Naive thymus-derived CD4-positive, alpha-beta T cell (primary cell): ENCODE data around the gene SAE1. TPM values are rescaled to one million over a fixed set of nuclear protein-coding genes. Genes with fewer than 3 reads are reported as not detected.
A peak's percentile ranks its signal among the peaks of the same experiment; 100 is the strongest.

Source experiments
- ATAC-seq: fragments of 150-1000 bp; cut with Tn5 transposase; 2 replicates; pipeline ENCODE4 v1.10.0; 2021; ENCODE audit warnings: mild to moderate bottlenecking, moderate library complexity
- CTCF ChIA-PET: fragments of 350-600 bp; sonication (Branson Sonifier 250); formaldehyde crosslinking; loops from one replicate; lab custom pipeline; 2021; ENCODE audit warnings: antibody characterized with exemption; lab: Charles Lee
- POLR2A ChIA-PET: fragments of 350-600 bp; sonication (Branson Sonifier 250); formaldehyde crosslinking; loops from one replicate; lab custom pipeline; 2021; ENCODE audit warnings: antibody characterized with exemption, inconsistent platforms; lab: Charles Lee
- DNase-seq, 9 donors: peaks; one replicate each; pipeline versions ENCODE4 v3.0.0 to v3.0.0-alpha.2; 2020 to 2022; ENCODE audit warnings: mixed read lengths in 1 of 9
- H3K27ac ChIP-seq: one replicate; pipeline ENCODE4 v1.7.0; 2013; ENCODE audit warnings: mild to moderate bottlenecking, low read depth, low read length, moderate library complexity
- H3K27me3 ChIP-seq, 2 donors: one replicate each; pipeline ENCODE4 v1.7.0; 2013; ENCODE audit warnings: low read length in 2 of 2, mild to moderate bottlenecking in 2 of 2, moderate library complexity in 2 of 2; ENCODE audit not compliant: control insufficient read depth in 2 of 2, insufficient read depth in 2 of 2
- H3K36me3 ChIP-seq, 3 experiments: 1 replicate in 2 of 3; 2 replicates in 1 of 3; pipeline ENCODE4 v1.7.0; 2013; ENCODE audit warnings: low read length in 3 of 3, mild to moderate bottlenecking in 3 of 3, moderate library complexity in 1 of 3; ENCODE audit not compliant: insufficient read depth in 3 of 3, control insufficient read depth in 2 of 3
- H3K4me1 ChIP-seq, 2 donors: one replicate each; pipeline ENCODE4 v1.7.0; 2013; ENCODE audit warnings: low read length in 2 of 2, mild to moderate bottlenecking in 2 of 2, moderate library complexity in 1 of 2; ENCODE audit not compliant: control insufficient read depth in 2 of 2, insufficient read depth in 2 of 2
- H3K4me3 ChIP-seq: 2 replicates; pipeline ENCODE4 v1.7.0; 2013; ENCODE audit warnings: mild to moderate bottlenecking, low read length
- H3K9me3 ChIP-seq, 3 experiments: 1 replicate in 2 of 3; 2 replicates in 1 of 3; pipeline ENCODE4 v1.7.0; 2013; ENCODE audit warnings: low read length in 3 of 3; ENCODE audit not compliant: control insufficient read depth in 2 of 3
- H3K27ac Mint-ChIP-seq, 9 donors: one replicate each; pipeline ENCODE4 v1.8.0; 2020 to 2022; ENCODE audit warnings: mixed read lengths in 9 of 9, mild to moderate bottlenecking in 8 of 9, moderate library complexity in 5 of 9, inconsistent platforms in 2 of 9
- H3K27me3 Mint-ChIP-seq, 5 donors: one replicate each; pipeline ENCODE4 v1.8.0; 2021 to 2022; ENCODE audit warnings: mixed read lengths in 5 of 5, mild to moderate bottlenecking in 1 of 5
- H3K36me3 Mint-ChIP-seq, 5 donors: one replicate each; pipeline ENCODE4 v1.8.0; 2020 to 2022; ENCODE audit warnings: mixed read lengths in 5 of 5, mild to moderate bottlenecking in 3 of 5, inconsistent platforms in 1 of 5
- H3K4me1 Mint-ChIP-seq, 7 donors: one replicate each; pipeline ENCODE4 v1.8.0; 2020 to 2022; ENCODE audit warnings: mixed read lengths in 7 of 7, mild to moderate bottlenecking in 3 of 7, inconsistent platforms in 1 of 7
- H3K4me3 Mint-ChIP-seq, 10 donors: one replicate each; pipeline ENCODE4 v1.8.0; 2020 to 2022; ENCODE audit warnings: mild to moderate bottlenecking in 10 of 10, mixed read lengths in 10 of 10, moderate library complexity in 6 of 10, inconsistent platforms in 2 of 10
- H3K9me3 Mint-ChIP-seq, 11 donors: one replicate each; pipeline ENCODE4 v1.8.0; 2020 to 2022; ENCODE audit warnings: mixed read lengths in 11 of 11, mild to moderate bottlenecking in 4 of 11, inconsistent platforms in 1 of 11, moderate library complexity in 1 of 11
- intact Hi-C, 2 donors: fragments of 100-400 bp; cut with micrococcal nuclease; formaldehyde crosslinking; loops; one replicate each; pipeline ENCODE4 v1.15.1; 2023
- polyA plus RNA-seq, 2 donors: library from polyadenylated mRNA; unstranded; fragments of 300-500 nt; fragmentation: Illumina TruSeq; gene quantifications; one replicate each; pipeline ENCODE4 v1.2.3, GENCODE V29; 2021
- total RNA-seq, 6 experiments: library from RNA in 5 of 6; stranded (reverse) in 5 of 6; gene quantifications; 1 replicate in 5 of 6; 2 replicates in 1 of 6; pipeline ENCODE4 v1.2.3 and lab custom pipeline; 2021 to 2026

Gene SAE1
- total RNA-seq, result 100 to 1,000 TPM in 1 of 5 experiments, 10 to 100 TPM in 4; 34.3 to 115 (median 46.4) TPM
- polyA plus RNA-seq, result 100 to 1,000 TPM; 145 to 181 TPM
- total RNA-seq (lab: John Stamatoyannopoulos, UW), result 73.9 reads per million, percentile 79 among the genes with 10 or more reads in this experiment

DNA sequence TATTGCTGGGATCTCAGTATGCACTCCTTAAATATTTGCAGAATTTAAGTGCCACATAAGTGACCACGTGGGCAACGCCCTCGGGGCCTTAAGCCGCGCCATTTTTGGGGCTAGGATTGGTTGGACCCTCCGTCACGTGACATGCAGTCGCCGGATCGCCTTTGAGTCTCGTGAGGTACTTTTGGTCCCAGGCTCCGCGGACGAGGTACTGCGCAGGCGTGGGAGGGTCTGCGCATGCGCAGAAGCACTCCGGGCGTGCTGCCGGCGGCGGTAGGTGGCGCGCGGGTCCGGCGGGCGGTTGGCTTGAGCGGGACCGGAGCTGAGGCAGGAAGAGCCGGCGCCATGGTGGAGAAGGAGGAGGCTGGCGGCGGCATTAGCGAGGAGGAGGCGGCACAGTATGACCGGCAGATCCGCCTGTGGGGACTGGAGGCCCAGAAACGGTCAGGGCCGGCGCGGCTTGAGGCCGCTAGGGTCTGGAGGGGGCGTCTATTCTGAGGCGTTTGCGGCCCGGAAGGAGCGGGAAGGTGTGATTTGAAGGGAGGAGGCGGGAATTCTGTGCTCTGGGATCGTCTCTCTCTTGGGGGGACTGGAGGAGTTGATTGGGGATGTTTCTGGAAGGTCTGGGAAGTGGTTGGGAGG lies at the start of gene SAE1:
TSS of gene SAE1 (plus strand) at position 247 of the 639 bp plus-strand sequence. CDS start at position 343, 96 bp downstream.
- Histone ChIP-seq H3K9me3 (no peaks in the 10 kb centered on the region), H3K27me3 (no peaks in the 10 kb centered on the region), H3K4me3 (peak within 1 kb of the TSS; percentile 98), H3K36me3 (peaks cover 0 to 4% (median 0%) of the 10 kb centered on the region in 3 experiments), H3K4me1 (peaks cover 11 to 25% of the 10 kb centered on the region in 2 donors), H3K27ac (peak within 1 kb of the TSS; percentile 85)
- Mint-ChIP-seq H3K36me3 (peaks cover 0 to 23% (median 7%) of the 10 kb centered on the region in 5 donors), H3K9me3 (peaks cover 0 to 7% (median 0%) of the 10 kb centered on the region in 11 donors), H3K27me3 (peaks cover 0 to 7% (median 0%) of the 10 kb centered on the region in 5 donors), H3K27ac (peak within 1 kb of the TSS; percentile 87 to 97 (median 92)), H3K4me3 (peak within 1 kb of the TSS; percentile 92 to 100 (median 99)), H3K4me1 (peaks cover 44 to 57% (median 52%) of the 10 kb centered on the region in 7 donors)
- intact Hi-C loops, result loop anchor here (1.0 to 2.0 kb wide), 5 partner anchors 16 to 114 kb away; partner anchors contain the start of gene ZC3H4 (in 2 of the 2)
- ChIA-PET CTCF (interaction anchor here (0.7 to 3.2 kb wide), 13 partner anchors 15 to 218 kb away, joined by 3 to 26 read pairs (median 5); partner anchors contain the start of gene DHX34), POLR2A (interaction anchor here (0.7 to 4.1 kb wide), 14 partner anchors 8 to 1503 kb away, joined by 3 to 22 read pairs (median 4); partner anchors contain the start of genes INAFM1 and ZC3H4)
- ATAC-seq, result peak; percentile 94
- DNase-seq, result peak; percentile 84 to 97 (median 91)

- H3K27ac Mint-ChIP-seq, result peak overlapping the region in 3 of 9 donors; percentile 8 to 67 (median 47)
- ChIA-PET CTCF (interaction anchor here (0.5 to 4.5 kb wide), 10 partner anchors 10 to 50 kb away, joined by 3 to 40 read pairs (median 5); partner anchors contain the start of gene ZC3H4), POLR2A (interaction anchor here (5.1 kb wide), 1 partner anchor 32 kb away, joined by 51 read pairs; the partner anchor contains the start of gene ZC3H4)
- H3K4me1 Mint-ChIP-seq, result peaks cover 0 to 18% (median 0%) of the 10 kb centered on the region in 7 donors
- Histone ChIP-seq H3K4me1 (no peaks in the 10 kb centered on the region), H3K4me3 (no peak overlapping the region), H3K27me3 (no peaks in the 10 kb centered on the region), H3K27ac (no peak overlapping the region), H3K36me3 (peaks cover 5 to 79% (median 17%) of the 10 kb centered on the region in 3 experiments), H3K9me3 (no peaks in the 10 kb centered on the region)
- H3K27me3 Mint-ChIP-seq, result no peaks in the 10 kb centered on the region
- H3K36me3 Mint-ChIP-seq, result peaks cover 0 to 26% (median 10%) of the 10 kb centered on the region in 5 donors
- ATAC-seq (no peak), DNase-seq (no peak)
- intact Hi-C loops, result no loop called here
- no peaks in the 10 kb centered on the region for H3K9me3 Mint-ChIP-seq
- no peak overlapping the region for H3K4me3 Mint-ChIP-seq
These were observed 49.5 kb upstream of the SAE1 start for GRCh38 chr19:47081095-47081494.

- Mint-ChIP-seq H3K4me1 (peaks cover 0 to 20% (median 0%) of the 10 kb centered on the region in 7 donors), H3K27ac (peak overlapping the region in 1 of 9 donors; percentile 14), H3K4me3 (no peak overlapping the region), H3K36me3 (peaks cover 0 to 28% (median 14%) of the 10 kb centered on the region in 5 donors), H3K9me3 (no peaks in the 10 kb centered on the region), H3K27me3 (no peaks in the 10 kb centered on the region)
- Histone ChIP-seq H3K4me3 (no peak overlapping the region), H3K36me3 (peaks cover 5 to 83% (median 26%) of the 10 kb centered on the region in 3 experiments), H3K9me3 (no peaks in the 10 kb centered on the region), H3K4me1 (no peaks in the 10 kb centered on the region), H3K27me3 (no peaks in the 10 kb centered on the region), H3K27ac (no peak overlapping the region)
- POLR2A ChIA-PET, result interaction anchor here (0.7 to 5.1 kb wide), 3 partner anchors 27 to 36 kb away, joined by 3 to 51 read pairs (median 8); partner anchors contain the start of gene ZC3H4
- ATAC-seq (no peak), DNase-seq (no peak)
- CTCF ChIA-PET, result interaction anchor here (0.6 to 4.5 kb wide), 3 partner anchors 31 to 41 kb away, joined by 3 to 32 read pairs (median 25); partner anchors contain the start of gene ZC3H4
- intact Hi-C loops, result no loop called here
These were observed 48.1 kb upstream of the SAE1 start for GRCh38 chr19:47082493-47082892.

DNA sequence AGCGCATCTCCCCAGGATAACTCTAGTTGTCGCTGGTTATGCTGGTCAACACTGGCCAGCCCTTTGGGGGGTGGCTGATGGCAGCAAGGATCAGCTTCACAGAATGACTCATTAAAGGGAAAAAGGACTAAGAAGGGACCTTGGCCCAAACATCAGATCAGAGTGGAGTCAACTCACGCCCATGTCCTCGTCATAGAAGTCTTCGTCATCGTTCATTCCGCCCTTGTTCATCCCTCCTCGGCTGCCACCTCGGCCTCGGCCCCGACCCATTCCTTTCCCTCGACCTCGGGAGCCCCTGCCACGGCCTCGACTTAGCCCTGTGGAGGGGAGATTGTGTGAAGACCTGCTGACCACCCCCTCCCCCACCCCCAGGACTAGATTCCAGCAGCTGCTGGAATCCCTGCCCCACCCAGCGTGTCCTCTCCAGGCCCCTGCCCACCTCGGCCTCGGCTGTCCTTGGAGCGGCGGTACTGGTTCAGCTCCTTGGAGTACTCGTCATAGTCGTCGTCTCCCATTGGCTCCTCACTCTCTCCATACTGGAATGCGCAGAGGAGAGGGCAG lies 45.7 kb upstream of the SAE1 start:
- Histone ChIP-seq H3K4me3 (no peak overlapping the region), H3K4me1 (no peaks in the 10 kb centered on the region), H3K36me3 (peaks cover 5 to 95% (median 26%) of the 10 kb centered on the region in 3 experiments), H3K9me3 (no peaks in the 10 kb centered on the region), H3K27me3 (no peaks in the 10 kb centered on the region), H3K27ac (no peak overlapping the region)
- POLR2A ChIA-PET, result interaction anchor here (1.1 to 1.9 kb wide), 2 partner anchors 25 to 28 kb away, joined by 3 to 8 read pairs; partner anchors contain the start of gene ZC3H4
- intact Hi-C loops, result no loop called here
- CTCF ChIA-PET, result interaction anchor here (0.6 to 1.0 kb wide), 4 partner anchors 8 to 306 kb away, joined by 3 read pairs; no protein-coding TSS in a partner anchor
- Mint-ChIP-seq H3K4me3 (no peak overlapping the region), H3K27ac (peak overlapping the region in 1 of 9 donors; percentile 47), H3K36me3 (peaks cover 0 to 32% (median 14%) of the 10 kb centered on the region in 5 donors), H3K27me3 (no peaks in the 10 kb centered on the region), H3K4me1 (peaks cover 0 to 28% (median 0%) of the 10 kb centered on the region in 7 donors), H3K9me3 (no peaks in the 10 kb centered on the region)
- no peak for DNase-seq
- ATAC-seq, result no peak

GRCh38 chr19:47086280-47086679 lies 44.4 kb upstream of the SAE1 start:
- Histone ChIP-seq H3K9me3 (no peaks in the 10 kb centered on the region), H3K27ac (no peak overlapping the region), H3K36me3 (peaks cover 5 to 91% (median 27%) of the 10 kb centered on the region in 3 experiments), H3K4me3 (no peak overlapping the region), H3K4me1 (no peaks in the 10 kb centered on the region), H3K27me3 (no peaks in the 10 kb centered on the region)
- Mint-ChIP-seq H3K9me3 (no peaks in the 10 kb centered on the region), H3K27ac (peak overlapping the region in 4 of 9 donors; percentile 43 to 61 (median 52)), H3K27me3 (no peaks in the 10 kb centered on the region), H3K36me3 (peaks cover 7 to 41% (median 14%) of the 10 kb centered on the region in 5 donors), H3K4me1 (peaks cover 0 to 36% (median 3%) of the 10 kb centered on the region in 7 donors), H3K4me3 (no peak overlapping the region)
- ChIA-PET CTCF (no interaction called here), POLR2A (interaction anchor here (0.6 to 1.4 kb wide), 3 partner anchors 25 to 1180 kb away, joined by 3 to 7 read pairs (median 3); partner anchors contain the start of gene ZC3H4)
- DNase-seq (no peak), ATAC-seq (no peak)
- intact Hi-C loops, result no loop called here
